Mesenchymal stem cell (in vitro differentiated cells and primary cell): ENCODE data around the gene MAST2.
"Not testable (repeated sequence)": the region's sequence is repeated elsewhere in the genome, so short reads cannot be mapped to it uniquely, and the experiment has no call there.

Source experiments
- DNase-seq: peaks from one replicate; pipeline ENCODE4 v3.0.0-alpha.2; 2013
- H2AFZ ChIP-seq: one replicate; pipeline ENCODE4 v1.6.1; 2013; ENCODE audit warnings: low read depth, mild to moderate bottlenecking, control low read depth, inconsistent platforms, low read length, moderate library complexity
- H2AK5ac ChIP-seq: 2 replicates; pipeline ENCODE4 v1.6.1; 2013; ENCODE audit warnings: low read length, moderate library complexity, mild to moderate bottlenecking, inconsistent platforms; ENCODE audit not compliant: severe bottlenecking
- H2BK120ac ChIP-seq: one replicate; pipeline ENCODE4 v1.6.1; 2013; ENCODE audit warnings: low read depth, mild to moderate bottlenecking, inconsistent platforms, low read length, moderate library complexity
- H2BK12ac ChIP-seq, 2 experiments: one replicate each; pipeline ENCODE4 v1.6.1; 2013; ENCODE audit warnings: inconsistent platforms in 2 of 2, low read length in 2 of 2, mild to moderate bottlenecking in 2 of 2, moderate library complexity in 2 of 2, control low read depth in 1 of 2
- H2BK15ac ChIP-seq: one replicate; pipeline ENCODE4 v1.6.1; 2013; ENCODE audit warnings: mild to moderate bottlenecking, low read depth, inconsistent platforms; ENCODE audit not compliant: poor library complexity, severe bottlenecking
- H2BK5ac ChIP-seq: 2 replicates; pipeline ENCODE4 v1.6.1; 2013; ENCODE audit warnings: low read depth, mild to moderate bottlenecking, low read length, control low read depth, inconsistent platforms; ENCODE audit not compliant: poor library complexity, severe bottlenecking
- H3K14ac ChIP-seq, 2 experiments: one replicate each; pipeline ENCODE4 v1.6.1; 2013; ENCODE audit warnings: inconsistent platforms in 2 of 2, low read length in 2 of 2, control low read depth in 1 of 2, mild to moderate bottlenecking in 1 of 2, moderate library complexity in 1 of 2
- H3K18ac ChIP-seq, 2 experiments: one replicate each; pipeline ENCODE4 v1.6.1; 2013; ENCODE audit warnings: inconsistent platforms in 2 of 2, low read length in 2 of 2, control low read depth in 1 of 2, low read depth in 1 of 2, mild to moderate bottlenecking in 1 of 2
- H3K23ac ChIP-seq, 2 experiments: one replicate each; pipeline ENCODE4 v1.6.1; 2013; ENCODE audit warnings: inconsistent platforms in 2 of 2, low read length in 2 of 2, mild to moderate bottlenecking in 2 of 2, moderate library complexity in 2 of 2, control low read depth in 1 of 2
- H3K27ac ChIP-seq: 2 replicates; pipeline ENCODE4 v1.5.1; 2013; ENCODE audit warnings: mild to moderate bottlenecking, moderate library complexity, low read length, control low read depth, inconsistent platforms; ENCODE audit not compliant: poor library complexity, severe bottlenecking
- H3K27me3 ChIP-seq, 2 experiments: 2 replicates each; pipeline versions ENCODE4 v1.6.1 to v1.7.0; 2013; ENCODE audit warnings: low read length in 2 of 2, mild to moderate bottlenecking in 2 of 2, moderate library complexity in 2 of 2, control low read depth in 1 of 2, inconsistent platforms in 1 of 2; ENCODE audit not compliant: control insufficient read depth in 1 of 2, insufficient read depth in 1 of 2
- H3K36me3 ChIP-seq, 2 experiments: 2 replicates each; pipeline versions ENCODE4 v1.6.1 to v1.7.0; 2013; ENCODE audit warnings: low read length in 2 of 2, control low read depth in 1 of 2, inconsistent platforms in 1 of 2, low read depth in 1 of 2, mild to moderate bottlenecking in 1 of 2; ENCODE audit not compliant: insufficient read depth in 2 of 2, control insufficient read depth in 1 of 2
- H3K4ac ChIP-seq, 2 experiments: one replicate each; pipeline ENCODE4 v1.6.1; 2013; ENCODE audit warnings: inconsistent platforms in 2 of 2, low read length in 2 of 2, mild to moderate bottlenecking in 2 of 2, moderate library complexity in 2 of 2, control low read depth in 1 of 2, low read depth in 1 of 2
- H3K4me1 ChIP-seq: 2 replicates; pipeline ENCODE4 v1.6.1; 2013; ENCODE audit warnings: low read depth, low read length, control low read depth; ENCODE audit not compliant: control insufficient read depth, insufficient read depth
- H3K4me2 ChIP-seq: 2 replicates; pipeline ENCODE4 v1.6.1; 2013; ENCODE audit warnings: low read length, mild to moderate bottlenecking, inconsistent platforms; ENCODE audit not compliant: poor library complexity, severe bottlenecking
- H3K4me3 ChIP-seq, 2 experiments: 2 replicates each; pipeline versions ENCODE4 v1.5.1 to v1.7.0; 2013; ENCODE audit warnings: low read length in 2 of 2, mild to moderate bottlenecking in 2 of 2, control low read depth in 1 of 2, low read depth in 1 of 2; ENCODE audit not compliant: insufficient read depth in 1 of 2
- H3K79me1 ChIP-seq: replicated peaks from 2 replicates; pipeline ENCODE4 v1.6.1; 2013; ENCODE audit warnings: mild to moderate bottlenecking, control low read depth, low read length, inconsistent platforms; ENCODE audit not compliant: poor library complexity, severe bottlenecking
- H3K9ac ChIP-seq: 2 replicates; pipeline ENCODE4 v1.7.0; 2013; ENCODE audit warnings: mild to moderate bottlenecking, low read length, moderate library complexity
- H3K9me3 ChIP-seq: 2 replicates; pipeline ENCODE4 v1.7.0; 2013; ENCODE audit warnings: mild to moderate bottlenecking, low read length; ENCODE audit not compliant: control insufficient read depth
- H4K8ac ChIP-seq: one replicate; pipeline ENCODE4 v1.6.1; 2013; ENCODE audit warnings: inconsistent platforms, mild to moderate bottlenecking, low read length, moderate library complexity
- H4K91ac ChIP-seq: one replicate; pipeline ENCODE4 v1.6.1; 2013; ENCODE audit warnings: mild to moderate bottlenecking, low read length, inconsistent platforms
- WGBS: methylation state at CpG from one replicate; pipeline ENCODE4 v1.1.7; 2013; ENCODE audit warnings: mixed read lengths; 5-methylcytosine and 5-hydroxymethylcytosine counted together

The MAST2 gene

GRCh38 chr1:45836861-45837260 lies 33.4 kb downstream of the MAST2 start:
- not testable (repeated sequence) for H4K8ac ChIP-seq, H2AK5ac ChIP-seq, DNase-seq, H2BK12ac ChIP-seq, H3K9ac ChIP-seq, H3K4ac ChIP-seq, H3K14ac ChIP-seq, H3K79me1 ChIP-seq, H3K4me1 ChIP-seq, H3K4me2 ChIP-seq, H3K9me3 ChIP-seq, H2BK5ac ChIP-seq, H2AFZ ChIP-seq, H3K27ac ChIP-seq, H4K91ac ChIP-seq, H3K23ac ChIP-seq, H3K18ac ChIP-seq, H3K4me3 ChIP-seq, H3K27me3 ChIP-seq, H2BK15ac ChIP-seq, H2BK120ac ChIP-seq
- 93% methylated on average over 7 of the region's 7 CpGs for WGBS
- H3K36me3 ChIP-seq, result peaks cover 3 to 25% of the 10 kb centered on the region in 2 experiments

GRCh38 chr1:45838322-45838721 lies 34.9 kb downstream of the MAST2 start:
- not testable (repeated sequence) for H2AFZ ChIP-seq, H3K18ac ChIP-seq, H3K4ac ChIP-seq, H3K4me2 ChIP-seq, H3K27me3 ChIP-seq, H3K27ac ChIP-seq, H3K4me1 ChIP-seq, H3K23ac ChIP-seq, H3K9ac ChIP-seq, H2BK5ac ChIP-seq, H2BK120ac ChIP-seq, H4K8ac ChIP-seq, H2AK5ac ChIP-seq, H3K9me3 ChIP-seq, H4K91ac ChIP-seq, H3K14ac ChIP-seq, H2BK15ac ChIP-seq, DNase-seq, H2BK12ac ChIP-seq, H3K4me3 ChIP-seq
- WGBS, result 100% methylated on average over 1 of the region's 4 CpGs
- Histone ChIP-seq H3K36me3 (peaks cover 3 to 13% of the 10 kb centered on the region in 2 experiments), H3K79me1 (peaks cover 11% of the 10 kb centered on the region)

- Histone ChIP-seq H2AFZ (no peak overlapping the region), H2BK15ac (no peak overlapping the region), H2AK5ac (no peak overlapping the region), H3K4me3 (no peak overlapping the region), H3K9ac (no peak overlapping the region), H3K18ac (no peak overlapping the region), H2BK120ac (no peak overlapping the region), H3K9me3 (no peaks in the 10 kb centered on the region), H3K14ac (no peak overlapping the region), H3K23ac (no peak overlapping the region), H2BK5ac (no peak overlapping the region), H4K91ac (no peak overlapping the region), H3K4ac (no peak overlapping the region), H4K8ac (no peak overlapping the region), H2BK12ac (no peak overlapping the region), H3K4me1 (peaks cover 3% of the 10 kb centered on the region), H3K27ac (no peak overlapping the region), H3K36me3 (peaks cover 3 to 4% of the 10 kb centered on the region in 2 experiments), H3K79me1 (peaks cover 17% of the 10 kb centered on the region), H3K4me2 (no peak overlapping the region), H3K27me3 (no peaks in the 10 kb centered on the region)
- DNase-seq, result no peak
- WGBS, result no CpG with 5 or more reads among the region's 1 CpG
Observed at GRCh38 chr1:45840704-45841103, 37.3 kb downstream of the MAST2 start.

- Histone ChIP-seq H3K36me3 (peaks cover 0 to 3% of the 10 kb centered on the region in 2 experiments), H4K8ac (no peak overlapping the region), H3K79me1 (peaks cover 22% of the 10 kb centered on the region), H3K27ac (no peak overlapping the region), H2BK12ac (no peak overlapping the region), H3K14ac (no peak overlapping the region), H3K23ac (no peak overlapping the region), H2AK5ac (no peak overlapping the region), H3K9me3 (no peaks in the 10 kb centered on the region), H3K27me3 (no peaks in the 10 kb centered on the region), H2BK5ac (peak overlapping the region; percentile 82), H3K4me1 (peaks cover 3% of the 10 kb centered on the region), H3K9ac (peak overlapping the region; percentile 26), H4K91ac (no peak overlapping the region), H3K4me3 (no peak overlapping the region), H3K18ac (no peak overlapping the region), H2BK15ac (no peak overlapping the region), H3K4me2 (no peak overlapping the region), H2BK120ac (no peak overlapping the region), H3K4ac (no peak overlapping the region), H2AFZ (no peak overlapping the region)
- WGBS, result no CpG with 5 or more reads among the region's 1 CpG
- DNase-seq, result no peak
Observed at GRCh38 chr1:45842786-45843185, 39.4 kb downstream of the MAST2 start.
